Measurements from ENCODE around the gene LIMK2. TPM values are rescaled to one million over a fixed set of nuclear protein-coding genes. Genes with fewer than 3 reads are reported as not detected.

Gene LIMK2
- polyA plus RNA-seq, 1 donor (not counting 4 experiments of a cell fraction or from before 2014, with no cell fraction given), result 42.6 TPM

DNA sequence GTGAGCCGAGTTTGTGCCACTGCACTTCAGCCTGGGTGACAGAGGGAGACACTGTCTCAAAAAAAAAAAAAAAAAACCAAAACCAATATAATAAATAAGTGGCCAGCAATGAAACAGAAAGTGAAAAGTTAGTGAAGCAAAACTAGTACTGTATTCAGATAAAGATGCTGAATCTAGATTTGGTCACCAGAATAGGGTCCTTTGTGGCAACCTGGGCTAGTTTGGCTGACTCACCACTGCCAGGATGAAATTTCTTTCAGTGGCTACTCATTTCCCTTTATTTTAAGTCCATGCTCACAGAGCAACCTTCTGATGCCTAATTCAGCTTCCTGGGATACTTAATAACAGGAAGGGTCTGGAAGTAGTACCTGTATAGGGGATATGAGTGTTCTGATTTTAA, 26.0 kb downstream of the LIMK2 start:
- dilution Hi-C loops (cut with MboI; ENCODE audit: extremely low pct_ligation_motif_present, low sequenced_read_pairs), result no loop called here
- no peak for FAIRE-seq
- Histone ChIP-seq H3K9ac (ENCODE audit: control insufficient read depth, extremely low read depth, insufficient read depth, low read length) (no peak overlapping the region), H3K79me2 (ENCODE audit: control insufficient read depth, insufficient read depth, low read length) (no peaks in the 10 kb centered on the region), H3K9me1 (ENCODE audit: control insufficient read depth, extremely low read depth, insufficient read depth, low read length) (no peaks in the 10 kb centered on the region), H4K20me1 (ENCODE audit: control insufficient read depth, extremely low read depth, insufficient read depth, low read length) (no peaks in the 10 kb centered on the region), H2AFZ (ENCODE audit: control insufficient read depth, low read length) (no peak overlapping the region), H3K27me3 (ENCODE audit: control insufficient read depth, extremely low read depth, insufficient read depth, low read length) (no peaks in the 10 kb centered on the region), H3K27ac (ENCODE audit: control insufficient read depth, insufficient read depth, low read length) (no peak overlapping the region), H3K9me3 (ENCODE audit: control insufficient read depth, low read depth, low read length) (no peaks in the 10 kb centered on the region), H3K4me1 (ENCODE audit: control insufficient read depth, extremely low read depth, insufficient read depth, low read length) (peaks cover 19% of the 10 kb centered on the region), H3K36me3 (ENCODE audit: control insufficient read depth in 2 of 2, extremely low read depth in 1 of 2, insufficient read depth in 2 of 2, low read length in 2 of 2) (peaks cover 0 to 3% of the 10 kb centered on the region in 2 experiments), H3K4me2 (ENCODE audit: control insufficient read depth, extremely low read depth, insufficient read depth, low read depth, low read length) (no peak overlapping the region), H3K4me3 (ENCODE audit: control insufficient read depth in 2 of 3, extremely low read depth in 1 of 3, insufficient read depth in 2 of 3, low read depth in 1 of 3, low read length in 3 of 3) (no peak overlapping the region)
- TF ChIP-seq EZH2 (IDR thresholded peaks at IDR 0.05; ENCODE audit: low read length), result no peak
- TF ChIP-seq, protein P1, sequence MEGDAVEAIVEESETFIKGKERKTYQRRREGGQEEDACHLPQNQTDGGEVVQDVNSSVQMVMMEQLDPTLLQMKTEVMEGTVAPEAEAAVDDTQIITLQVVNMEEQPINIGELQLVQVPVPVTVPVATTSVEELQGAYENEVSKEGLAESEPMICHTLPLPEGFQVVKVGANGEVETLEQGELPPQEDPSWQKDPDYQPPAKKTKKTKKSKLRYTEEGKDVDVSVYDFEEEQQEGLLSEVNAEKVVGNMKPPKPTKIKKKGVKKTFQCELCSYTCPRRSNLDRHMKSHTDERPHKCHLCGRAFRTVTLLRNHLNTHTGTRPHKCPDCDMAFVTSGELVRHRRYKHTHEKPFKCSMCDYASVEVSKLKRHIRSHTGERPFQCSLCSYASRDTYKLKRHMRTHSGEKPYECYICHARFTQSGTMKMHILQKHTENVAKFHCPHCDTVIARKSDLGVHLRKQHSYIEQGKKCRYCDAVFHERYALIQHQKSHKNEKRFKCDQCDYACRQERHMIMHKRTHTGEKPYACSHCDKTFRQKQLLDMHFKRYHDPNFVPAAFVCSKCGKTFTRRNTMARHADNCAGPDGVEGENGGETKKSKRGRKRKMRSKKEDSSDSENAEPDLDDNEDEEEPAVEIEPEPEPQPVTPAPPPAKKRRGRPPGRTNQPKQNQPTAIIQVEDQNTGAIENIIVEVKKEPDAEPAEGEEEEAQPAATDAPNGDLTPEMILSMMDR (optimal IDR thresholded peaks at IDR 0.05 in 1 of 3, IDR thresholded peaks at IDR 0.05 in 1 of 3, conservative IDR thresholded peaks at IDR 0.05 in 1 of 3; ENCODE audit: extremely low read depth in 1 of 3, insufficient read depth in 2 of 3, low read length in 3 of 3), result no peak
- no peak for DNase-seq (ENCODE audit: low read depth, low spot score)

DNA sequence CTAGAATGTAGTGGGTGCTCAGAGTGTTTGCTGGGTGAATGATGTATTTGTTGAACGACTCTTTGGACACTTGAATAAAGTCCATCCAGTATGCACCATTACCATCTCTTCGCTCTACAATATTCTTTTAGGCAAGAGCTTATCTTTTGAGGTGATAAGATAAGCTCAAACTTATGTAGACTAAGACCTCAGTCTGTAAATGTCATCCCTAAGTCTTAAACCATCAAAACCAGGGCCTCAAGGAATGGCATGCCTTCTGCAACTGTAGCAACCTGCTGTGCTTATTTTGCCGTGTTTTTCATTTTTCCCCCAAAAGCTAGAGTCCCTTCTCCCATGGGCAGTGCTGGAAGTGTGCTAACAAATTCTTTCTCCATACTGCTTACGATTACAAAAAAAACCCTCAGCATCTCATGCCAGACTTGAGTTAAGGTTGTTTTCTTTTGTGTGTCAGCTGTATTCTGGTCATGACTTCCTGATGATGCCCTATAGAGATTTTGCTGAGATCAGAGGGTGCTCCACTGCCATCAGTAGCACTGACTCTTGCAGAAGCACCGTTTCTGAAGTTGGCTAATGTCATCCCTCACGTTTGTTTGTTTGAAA, 27.8 kb downstream of the LIMK2 start:
- no peak overlapping the region for H3K4me2 ChIP-seq (ENCODE audit: control insufficient read depth, extremely low read depth, insufficient read depth, low read depth, low read length)
- H3K36me3 ChIP-seq (ENCODE audit: control insufficient read depth in 2 of 2, extremely low read depth in 1 of 2, insufficient read depth in 2 of 2, low read length in 2 of 2), result peaks cover 0 to 3% of the 10 kb centered on the region in 2 experiments
- no peak overlapping the region for H3K9ac ChIP-seq (ENCODE audit: control insufficient read depth, extremely low read depth, insufficient read depth, low read length)
- DNase-seq (ENCODE audit: low read depth, low spot score) (no peak), FAIRE-seq (no peak)
- H3K9me1 ChIP-seq (ENCODE audit: control insufficient read depth, extremely low read depth, insufficient read depth, low read length), result no peaks in the 10 kb centered on the region
- TF ChIP-seq, protein P1 (optimal IDR thresholded peaks at IDR 0.05 in 1 of 3, IDR thresholded peaks at IDR 0.05 in 1 of 3, conservative IDR thresholded peaks at IDR 0.05 in 1 of 3; ENCODE audit: extremely low read depth in 1 of 3, insufficient read depth in 2 of 3, low read length in 3 of 3), result no peak
- TF ChIP-seq EZH2 (IDR thresholded peaks at IDR 0.05; ENCODE audit: low read length), result no peak
- peaks cover under 1% of the 10 kb centered on the region for H3K79me2 ChIP-seq (ENCODE audit: control insufficient read depth, insufficient read depth, low read length)
- no peaks in the 10 kb centered on the region for H3K9me3 ChIP-seq (ENCODE audit: control insufficient read depth, low read depth, low read length)
- H3K4me3 ChIP-seq (ENCODE audit: control insufficient read depth in 2 of 3, extremely low read depth in 1 of 3, insufficient read depth in 2 of 3, low read depth in 1 of 3, low read length in 3 of 3), result no peak overlapping the region
- no peak overlapping the region for H2AFZ ChIP-seq (ENCODE audit: control insufficient read depth, low read length)
- H4K20me1 ChIP-seq (ENCODE audit: control insufficient read depth, extremely low read depth, insufficient read depth, low read length), result no peaks in the 10 kb centered on the region
- no peak overlapping the region for H3K27ac ChIP-seq (ENCODE audit: control insufficient read depth, insufficient read depth, low read length)
- H3K27me3 ChIP-seq (ENCODE audit: control insufficient read depth, extremely low read depth, insufficient read depth, low read length), result no peaks in the 10 kb centered on the region
- peaks cover 33% of the 10 kb centered on the region for H3K4me1 ChIP-seq (ENCODE audit: control insufficient read depth, extremely low read depth, insufficient read depth, low read length)
- dilution Hi-C loops (cut with MboI; ENCODE audit: extremely low pct_ligation_motif_present, low sequenced_read_pairs), result no loop called here
